Esophagus squamous epithelium (tissue), 4 donors: Measurements from ENCODE around the gene PNPO.

Experiments
- POLR2A ChIP-seq, 4 donors: fragments of 450-650 bp; IDR thresholded peaks; one replicate each; pipeline ENCODE4 v1.6.1; 2017; ENCODE audit warnings: antibody characterized with exemption in 4 of 4, mild to moderate bottlenecking in 4 of 4, moderate library complexity in 3 of 4
- TF ChIP-seq, protein P1 (sequence below), 6 experiments: fragments of 450-650 bp in 4 of 6; fragments of 200-600 bp in 2 of 6; sonication (generic) in 2 of 6; IDR thresholded peaks; one replicate each; pipeline ENCODE4 v1.5.1; 2016 to 2019; ENCODE audit warnings: antibody characterized with exemption in 6 of 6, mild to moderate bottlenecking in 4 of 6, moderate library complexity in 4 of 6

DNA sequence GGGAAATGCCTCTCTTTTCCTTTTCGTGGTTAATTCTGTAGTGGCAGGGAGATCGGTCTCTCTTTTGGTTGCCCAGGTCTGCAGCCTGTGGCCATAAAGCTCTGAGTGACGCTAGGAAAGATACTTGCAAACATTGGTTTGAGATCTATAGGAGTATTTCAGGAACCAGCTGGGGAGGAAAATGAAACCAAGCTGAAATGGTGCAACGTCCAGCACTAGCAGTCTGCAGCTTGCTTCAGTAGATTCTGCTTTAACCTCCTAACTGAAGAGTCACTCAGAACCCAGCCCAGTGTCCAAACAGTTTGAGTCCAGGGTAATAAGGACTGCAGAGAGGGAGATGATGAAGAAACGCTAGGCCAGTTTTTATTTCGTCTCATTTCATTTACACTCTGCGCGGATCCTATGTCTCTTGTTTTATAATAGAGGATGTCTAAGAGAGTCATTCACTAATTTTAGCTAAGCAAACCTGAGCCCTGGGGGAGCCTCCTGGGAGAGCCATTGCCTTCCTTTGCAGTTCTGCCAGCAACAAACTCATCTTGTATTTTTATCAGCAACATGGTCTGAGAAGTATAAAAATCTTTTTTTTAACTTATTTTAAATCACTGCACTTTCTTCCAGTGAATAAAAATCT lies 33.3 kb upstream of the PNPO start:
- TF ChIP-seq, protein P1, sequence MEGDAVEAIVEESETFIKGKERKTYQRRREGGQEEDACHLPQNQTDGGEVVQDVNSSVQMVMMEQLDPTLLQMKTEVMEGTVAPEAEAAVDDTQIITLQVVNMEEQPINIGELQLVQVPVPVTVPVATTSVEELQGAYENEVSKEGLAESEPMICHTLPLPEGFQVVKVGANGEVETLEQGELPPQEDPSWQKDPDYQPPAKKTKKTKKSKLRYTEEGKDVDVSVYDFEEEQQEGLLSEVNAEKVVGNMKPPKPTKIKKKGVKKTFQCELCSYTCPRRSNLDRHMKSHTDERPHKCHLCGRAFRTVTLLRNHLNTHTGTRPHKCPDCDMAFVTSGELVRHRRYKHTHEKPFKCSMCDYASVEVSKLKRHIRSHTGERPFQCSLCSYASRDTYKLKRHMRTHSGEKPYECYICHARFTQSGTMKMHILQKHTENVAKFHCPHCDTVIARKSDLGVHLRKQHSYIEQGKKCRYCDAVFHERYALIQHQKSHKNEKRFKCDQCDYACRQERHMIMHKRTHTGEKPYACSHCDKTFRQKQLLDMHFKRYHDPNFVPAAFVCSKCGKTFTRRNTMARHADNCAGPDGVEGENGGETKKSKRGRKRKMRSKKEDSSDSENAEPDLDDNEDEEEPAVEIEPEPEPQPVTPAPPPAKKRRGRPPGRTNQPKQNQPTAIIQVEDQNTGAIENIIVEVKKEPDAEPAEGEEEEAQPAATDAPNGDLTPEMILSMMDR (IDR thresholded peaks at IDR 0.05) = no peak
- no peak for TF ChIP-seq POLR2A (IDR thresholded peaks at IDR 0.05)
